GM21390 (cell line): Measurements from ENCODE around the gene CCDC57.

Source experiments
- ATAC-seq: cut with Tn5 transposase; IDR thresholded peaks from one replicate; pipeline ENCODE4 v1.9.1; 2021; ENCODE audit not compliant: unreplicated experiment

The CCDC57 gene

GRCh38 chr17:82084373-82085030, 128.1 kb downstream of the CCDC57 start:
- no peak for ATAC-seq

- ATAC-seq: no peak
These were observed 128.9 kb downstream of the CCDC57 start for GRCh38 chr17:82083533-82084359.

DNA sequence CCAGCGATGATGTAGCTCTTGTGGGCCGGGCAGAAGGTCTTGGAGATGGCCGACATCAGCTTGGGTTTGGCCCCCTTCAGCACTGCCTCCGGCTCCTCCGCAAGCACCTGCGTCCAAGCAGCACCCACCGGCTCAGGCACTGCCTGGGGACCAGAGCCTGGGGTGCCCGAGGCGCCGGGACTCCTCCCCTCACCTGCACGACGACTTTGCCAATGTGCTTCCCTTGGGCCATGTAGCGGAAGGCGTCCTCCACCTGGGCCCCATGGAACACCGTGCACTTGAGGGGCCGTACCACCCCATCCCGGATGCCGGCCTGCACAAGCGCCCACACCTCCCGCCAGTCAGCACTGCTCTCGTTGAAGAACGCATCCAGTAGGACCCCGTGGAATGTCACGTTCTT, 129.6 kb downstream of the CCDC57 start:
- no peak for ATAC-seq

GRCh38 chr17:82082456-82082855, 130.2 kb downstream of the CCDC57 start:
- no peak for ATAC-seq

- ATAC-seq: no peak
These were observed 130.7 kb downstream of the CCDC57 start for GRCh38 chr17:82081966-82082365.

GRCh38 chr17:82081546-82081945, 131.1 kb downstream of the CCDC57 start:
- ATAC-seq: no peak

DNA sequence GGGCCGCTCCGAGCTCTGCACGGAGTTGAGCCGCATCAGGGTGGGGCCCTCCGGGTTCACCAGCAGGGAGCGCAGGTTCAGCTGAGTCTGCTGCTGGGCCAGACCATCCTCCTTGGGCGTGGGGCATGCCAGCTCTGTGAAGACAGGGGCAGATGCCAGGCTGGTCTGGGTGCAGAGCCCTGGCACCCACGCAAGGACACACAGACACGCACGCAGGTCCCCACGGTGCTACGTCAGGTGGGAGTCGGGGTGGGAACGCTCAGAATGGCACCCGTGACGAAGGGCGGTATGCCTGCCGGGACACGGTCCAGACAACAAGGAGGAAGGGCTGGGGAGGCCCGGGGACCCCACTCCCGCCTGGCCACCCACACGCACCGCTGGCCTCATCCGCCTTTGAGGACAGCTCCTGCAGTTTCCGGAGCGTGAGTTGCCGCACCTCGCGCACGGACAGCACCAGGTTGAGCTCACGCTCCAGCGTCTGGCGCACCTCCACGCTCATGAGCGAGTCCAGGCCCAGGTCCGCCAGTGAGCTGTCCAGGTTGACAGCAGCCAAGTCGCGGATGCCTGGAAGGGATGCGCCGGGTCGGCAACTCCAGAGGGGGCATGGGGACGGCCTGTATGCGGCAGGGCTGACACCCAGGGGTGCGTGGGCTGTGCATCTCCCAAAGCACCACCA, 131.7 kb downstream of the CCDC57 start:
- ATAC-seq: no peak

GRCh38 chr17:82080048-82080788, 132.4 kb downstream of the CCDC57 start:
- no peak for ATAC-seq

DNA sequence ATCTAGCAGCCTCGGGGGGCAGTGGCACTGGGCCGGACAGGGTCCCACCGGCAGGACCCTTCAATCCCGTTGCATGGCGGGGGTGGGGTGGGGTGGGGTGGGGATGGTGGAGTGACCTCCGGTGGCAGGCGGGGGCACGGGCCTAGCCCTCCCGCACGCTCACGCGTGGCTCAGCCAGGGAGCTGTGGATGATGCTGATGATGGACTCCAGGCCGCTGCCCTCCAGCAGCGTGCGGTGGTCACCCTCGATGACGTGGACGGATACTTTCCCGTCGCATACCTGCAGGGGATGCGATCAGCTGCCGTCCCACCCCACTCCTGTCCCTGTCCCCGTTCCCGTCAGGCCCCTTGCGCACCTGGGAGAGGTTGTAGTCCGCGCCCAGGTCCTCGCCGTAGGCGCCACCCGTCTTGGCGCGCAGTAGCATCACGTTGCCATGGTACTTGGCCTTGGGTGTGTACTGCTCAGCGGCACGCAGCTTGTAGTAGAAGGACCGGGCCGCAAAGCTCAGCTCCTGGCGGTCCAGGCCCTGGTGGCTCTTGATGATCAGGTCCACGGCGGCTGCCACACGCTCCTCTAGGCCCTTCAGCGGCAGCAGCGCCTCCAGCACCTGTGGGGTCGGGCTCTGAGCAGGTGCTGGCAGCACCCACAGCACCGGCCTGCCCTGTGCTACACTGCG, 133.5 kb downstream of the CCDC57 start:
- ATAC-seq: no peak

- no peak for ATAC-seq
These were observed 134.2 kb downstream of the CCDC57 start for GRCh38 chr17:82078433-82078832.

DNA sequence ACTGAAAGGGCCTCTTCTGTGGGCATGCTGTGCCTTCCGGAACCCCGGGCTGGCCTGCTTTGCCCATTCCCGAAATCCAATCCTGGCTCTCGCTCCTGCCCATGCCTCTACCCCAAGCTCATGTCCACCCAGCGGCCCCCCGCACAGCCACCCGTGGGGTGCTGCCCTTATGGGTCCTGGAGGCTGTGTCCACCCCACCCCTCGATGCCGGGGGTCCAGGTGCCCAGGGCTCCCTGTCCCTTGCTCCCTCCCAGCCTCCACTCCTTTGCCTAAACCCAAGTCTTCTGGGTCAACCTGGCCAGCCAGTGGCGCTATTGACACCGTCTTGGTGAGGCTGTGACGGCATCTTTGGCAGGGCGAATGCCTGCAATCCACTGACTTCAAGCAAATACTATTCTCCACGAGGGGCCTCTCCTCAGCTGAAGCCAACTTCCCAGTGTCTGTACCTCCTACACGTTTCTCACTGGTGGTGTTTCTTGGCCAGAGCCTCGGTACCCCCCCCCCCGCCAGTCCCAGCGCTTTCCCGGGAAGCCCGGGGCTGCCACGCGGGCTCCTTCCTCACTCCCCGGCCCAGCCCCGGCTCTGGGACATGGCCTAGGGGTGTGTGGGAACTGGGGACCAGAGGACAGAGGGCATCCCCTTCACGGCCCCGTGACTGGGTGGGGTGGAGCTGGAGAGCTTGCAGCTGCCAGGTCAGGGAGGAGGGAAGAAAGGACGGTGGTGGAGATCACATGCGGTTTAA, 134.9 kb downstream of the CCDC57 start:
- ATAC-seq: no peak

DNA sequence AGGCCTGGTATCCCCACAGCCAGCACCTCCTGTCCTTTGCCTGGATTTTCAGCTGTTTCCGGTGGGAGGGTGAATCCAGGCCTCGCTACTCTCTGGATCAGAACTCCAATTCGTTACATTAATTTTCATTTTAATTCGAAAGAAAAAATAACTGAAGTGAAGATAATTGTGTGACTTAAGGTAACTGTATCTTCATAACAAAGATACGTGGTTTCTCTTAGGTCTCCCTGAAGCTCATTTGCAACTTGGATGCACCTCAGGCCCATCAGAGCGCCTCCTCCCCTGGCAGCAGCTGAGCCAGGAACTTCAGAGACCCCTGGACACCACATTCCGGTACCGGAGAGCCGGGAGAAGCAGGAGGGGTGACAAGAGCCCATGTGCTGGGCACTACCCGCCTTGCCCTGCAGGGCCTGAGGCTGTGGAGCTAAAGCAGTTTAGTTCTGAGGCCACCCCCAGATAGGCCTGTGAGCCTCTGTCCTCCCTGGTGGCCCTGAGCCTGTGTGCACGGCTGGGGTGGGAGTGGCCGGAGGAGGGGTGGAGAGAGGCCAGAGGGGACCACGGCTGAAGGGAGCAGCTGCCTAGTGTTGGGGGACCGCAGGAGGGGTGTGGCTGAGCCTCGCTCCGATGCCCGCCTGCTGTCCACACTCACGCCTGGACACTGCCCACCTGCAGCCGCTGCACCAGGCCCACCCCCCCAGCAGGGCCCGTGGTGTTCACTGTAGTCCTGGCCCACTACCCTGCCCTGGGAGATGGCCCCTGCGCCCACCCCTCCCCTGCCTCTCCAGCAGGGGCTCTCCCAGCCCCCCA, 135.7 kb downstream of the CCDC57 start:
- ATAC-seq: no peak

- ATAC-seq: no peak
These were observed 136.4 kb downstream of the CCDC57 start for GRCh38 chr17:82076018-82076784.

- no peak for ATAC-seq
These were observed 139.2 kb downstream of the CCDC57 start for GRCh38 chr17:82073446-82073845.

GRCh38 chr17:82072827-82073226, 139.8 kb downstream of the CCDC57 start:
- ATAC-seq: no peak

- no peak for ATAC-seq
These were observed 142.0 kb downstream of the CCDC57 start for GRCh38 chr17:82070611-82071010.

GRCh38 chr17:82065638-82066303, 146.9 kb downstream of the CCDC57 start, which contains the start of gene DUS1L:
DUS1L (minus strand) TSS chr17:82065804; CDS start chr17:82065059, 745 bp downstream.
- no peak for ATAC-seq

DNA sequence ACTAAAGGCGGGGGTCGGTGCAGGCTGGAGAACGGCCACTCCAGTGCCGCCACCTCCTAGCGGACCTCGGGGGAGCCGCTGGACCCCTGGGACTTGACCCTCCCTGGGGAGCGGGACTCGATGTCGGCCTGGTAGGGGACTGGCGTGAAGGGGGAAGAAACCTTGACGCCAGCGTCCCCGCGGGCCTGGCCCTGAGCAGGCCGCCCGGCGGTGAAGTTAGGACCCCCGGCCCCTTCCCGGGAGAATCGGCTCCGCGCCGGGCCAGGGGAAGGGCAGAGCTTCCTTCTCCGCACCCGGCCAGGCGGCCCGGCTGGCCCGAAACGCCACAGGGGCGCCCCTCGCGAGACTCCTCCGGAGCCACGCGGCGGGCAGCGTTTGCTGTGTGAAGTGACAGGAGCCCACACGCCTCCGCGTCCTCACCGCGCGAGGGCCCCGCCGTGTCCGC, 147.4 kb downstream of the CCDC57 start:
- no peak for ATAC-seq
